BE2C (cell line): ENCODE results near the gene SLBP.

Experiments used
- DNase-seq: peaks from one replicate; pipeline ENCODE4 v3.0.0-alpha.2; 2020
- H3K27me3 ChIP-seq: fragments of 250-450 bp; sonication (Bioruptor Pico); 2 replicates; pipeline ENCODE4 v1.5.1; 2020; ENCODE audit warnings: mild to moderate bottlenecking
- H3K36me3 ChIP-seq: fragments of 250-450 bp; sonication (Bioruptor Pico); 2 replicates; pipeline ENCODE4 v1.5.1; 2020; ENCODE audit warnings: mild to moderate bottlenecking
- H3K4me1 ChIP-seq: fragments of 250-450 bp; sonication (Bioruptor Pico); 2 replicates; pipeline ENCODE4 v1.5.1; 2020
- H3K4me3 ChIP-seq: 2 replicates; pipeline ENCODE4 v1.5.1; 2011; ENCODE audit warnings: low read depth, low read length
- H3K9me3 ChIP-seq: fragments of 250-450 bp; sonication (Bioruptor Pico); 2 replicates; pipeline ENCODE4 v1.5.1; 2020
- TF ChIP-seq, protein P1 (sequence below): IDR thresholded peaks from 2 replicates; pipeline ENCODE4 v1.5.1; 2012; ENCODE audit warnings: mild to moderate bottlenecking, low read depth, low read length

The SLBP gene

DNA sequence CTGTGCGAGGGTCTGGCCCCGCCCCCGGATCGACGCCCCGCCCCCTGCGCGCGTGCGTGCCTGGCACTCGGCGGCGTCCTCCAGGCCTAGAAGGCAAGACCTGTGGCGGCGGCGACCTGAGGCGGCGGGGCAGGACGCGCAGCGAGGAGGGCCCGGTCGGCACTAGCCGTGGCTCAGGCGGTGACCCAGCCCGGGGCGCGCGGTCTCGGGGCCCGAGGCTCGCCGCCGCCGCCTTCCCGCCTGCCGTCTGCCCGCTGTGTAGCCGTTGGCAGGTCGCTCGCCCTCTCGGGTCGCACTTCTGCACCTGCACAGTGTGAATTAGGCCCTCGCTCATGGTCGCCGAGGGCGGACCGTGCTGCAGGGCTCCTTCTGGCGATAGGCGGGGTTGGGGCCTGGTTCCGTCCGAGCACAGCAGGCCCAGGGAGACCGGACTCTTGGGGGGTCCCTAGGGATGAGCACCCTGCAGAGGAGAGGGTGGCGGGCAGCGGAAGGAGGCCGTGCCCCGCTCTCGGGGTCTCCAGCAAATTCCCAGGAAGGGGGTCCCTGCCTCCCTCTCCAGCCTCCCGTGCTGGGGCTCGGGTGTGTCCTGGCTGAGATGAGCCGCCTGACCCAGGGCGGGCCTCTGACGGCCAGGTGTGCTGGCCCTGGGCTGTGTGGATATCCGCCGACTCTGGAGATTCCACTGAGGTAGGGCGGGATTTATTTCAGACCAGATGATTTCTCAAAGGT is 27.4 kb downstream of the SLBP start:
- no peaks in the 10 kb centered on the region for H3K9me3 ChIP-seq
- H3K4me1 ChIP-seq, result no peaks in the 10 kb centered on the region
- DNase-seq, result no peak
- H3K36me3 ChIP-seq, result no peaks in the 10 kb centered on the region; the same call in 1 of the 2 replicates
- no peak overlapping the region for H3K4me3 ChIP-seq
- TF ChIP-seq, protein P1, sequence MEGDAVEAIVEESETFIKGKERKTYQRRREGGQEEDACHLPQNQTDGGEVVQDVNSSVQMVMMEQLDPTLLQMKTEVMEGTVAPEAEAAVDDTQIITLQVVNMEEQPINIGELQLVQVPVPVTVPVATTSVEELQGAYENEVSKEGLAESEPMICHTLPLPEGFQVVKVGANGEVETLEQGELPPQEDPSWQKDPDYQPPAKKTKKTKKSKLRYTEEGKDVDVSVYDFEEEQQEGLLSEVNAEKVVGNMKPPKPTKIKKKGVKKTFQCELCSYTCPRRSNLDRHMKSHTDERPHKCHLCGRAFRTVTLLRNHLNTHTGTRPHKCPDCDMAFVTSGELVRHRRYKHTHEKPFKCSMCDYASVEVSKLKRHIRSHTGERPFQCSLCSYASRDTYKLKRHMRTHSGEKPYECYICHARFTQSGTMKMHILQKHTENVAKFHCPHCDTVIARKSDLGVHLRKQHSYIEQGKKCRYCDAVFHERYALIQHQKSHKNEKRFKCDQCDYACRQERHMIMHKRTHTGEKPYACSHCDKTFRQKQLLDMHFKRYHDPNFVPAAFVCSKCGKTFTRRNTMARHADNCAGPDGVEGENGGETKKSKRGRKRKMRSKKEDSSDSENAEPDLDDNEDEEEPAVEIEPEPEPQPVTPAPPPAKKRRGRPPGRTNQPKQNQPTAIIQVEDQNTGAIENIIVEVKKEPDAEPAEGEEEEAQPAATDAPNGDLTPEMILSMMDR, result no peak
- H3K27me3 ChIP-seq, result no peaks in the 10 kb centered on the region

DNA sequence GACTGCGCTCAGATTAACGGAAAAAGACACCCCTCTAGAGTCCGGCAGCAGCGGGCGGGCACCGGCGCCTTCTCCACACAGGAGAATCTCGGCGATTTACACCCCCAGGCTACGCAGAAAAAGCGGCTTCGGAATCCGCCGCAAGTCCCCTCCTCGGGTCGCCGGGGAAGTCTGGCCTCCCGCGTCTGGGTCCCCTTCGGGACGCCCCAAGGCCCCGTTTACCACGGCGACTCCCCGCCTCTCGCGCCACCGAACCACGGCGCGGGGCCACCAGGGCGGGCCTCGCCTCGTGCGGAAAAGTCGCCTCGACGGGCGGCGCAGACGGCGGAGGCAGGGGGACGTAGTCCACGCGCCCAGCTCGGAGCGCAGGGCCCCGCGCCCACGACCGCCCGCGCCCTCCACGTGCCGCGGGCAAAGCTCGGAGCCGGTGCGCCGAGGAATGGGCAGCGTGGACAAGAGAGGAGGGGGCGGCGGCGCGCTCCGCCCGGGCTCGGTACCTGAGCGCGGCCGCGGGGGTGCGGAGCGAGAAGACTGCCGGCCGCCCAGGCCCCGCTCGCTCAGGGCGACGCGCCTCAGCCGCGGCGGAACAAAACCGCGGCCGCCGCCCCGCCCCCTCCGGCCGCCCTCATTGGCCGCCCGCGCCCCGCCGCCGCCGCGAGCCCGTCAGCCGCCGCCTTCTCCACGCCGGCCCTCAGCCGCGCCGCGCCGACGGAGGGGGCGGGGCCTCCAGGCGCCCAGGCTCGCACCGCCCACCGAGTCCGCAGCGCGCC is 28.2 kb downstream of the SLBP start, which contains the start of gene FAM53A:
Gene FAM53A, minus strand, starts transcription at position 578 of the 770 bp plus-strand sequence. CDS start 15,572 bp downstream, outside the sequence.
- H3K27me3 ChIP-seq, result no peaks in the 10 kb centered on the region
- DNase-seq, result peak; percentile 93
- H3K4me1 ChIP-seq, result no peaks in the 10 kb centered on the region
- H3K4me3 ChIP-seq, result peak within 1 kb of the TSS; percentile 51
- H3K36me3 ChIP-seq, result no peaks in the 10 kb centered on the region
- no peaks in the 10 kb centered on the region for H3K9me3 ChIP-seq
- TF ChIP-seq, protein P1, result no peak

DNA sequence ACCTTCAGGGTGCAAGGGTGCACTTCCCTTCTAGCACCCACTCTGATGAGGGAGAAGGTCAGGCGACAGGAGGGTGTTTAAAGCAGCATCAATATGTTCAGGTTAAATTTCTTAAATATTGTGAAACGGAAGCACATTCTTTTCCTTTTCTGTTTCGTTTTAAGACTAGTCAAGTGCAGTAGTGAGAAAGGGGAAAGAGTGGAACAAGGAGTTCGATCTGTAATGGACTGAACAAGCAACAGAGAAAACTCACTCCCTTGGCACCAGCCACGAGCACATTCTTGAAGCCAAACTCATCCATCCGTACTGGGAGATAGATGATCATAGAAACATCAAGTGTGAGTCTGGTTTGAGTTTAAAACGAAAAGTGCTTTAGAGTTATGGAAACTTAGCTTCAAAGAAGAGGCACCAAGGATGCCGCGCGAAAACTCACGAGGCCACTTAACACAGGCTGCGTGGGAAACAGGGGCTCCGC is 28.8 kb downstream of the SLBP start:
- Histone ChIP-seq H3K4me3 (peak overlapping the region; percentile 51), H3K4me1 (no peaks in the 10 kb centered on the region), H3K9me3 (no peaks in the 10 kb centered on the region), H3K27me3 (no peaks in the 10 kb centered on the region), H3K36me3 (no peaks in the 10 kb centered on the region)
- TF ChIP-seq, protein P1, result no peak
- no peak for DNase-seq

DNA sequence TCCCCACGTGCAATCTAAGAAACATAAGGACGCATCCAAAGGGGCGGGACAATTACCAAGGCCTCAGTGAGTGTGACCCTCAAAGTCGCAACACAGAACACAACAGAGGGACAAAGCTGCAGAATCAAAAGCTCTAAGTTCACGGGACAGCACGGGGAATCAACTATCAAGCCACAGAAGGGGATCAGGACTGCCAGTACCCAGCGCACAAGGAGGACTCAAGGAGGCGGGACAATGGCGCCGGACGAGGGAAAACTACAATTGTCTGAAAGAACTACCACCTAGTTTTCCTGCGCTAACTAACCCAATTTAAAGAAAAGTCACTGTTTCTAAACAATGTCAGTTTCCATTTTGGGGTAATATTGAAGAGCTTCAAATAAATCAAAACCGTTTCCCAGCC is 29.3 kb downstream of the SLBP start:
- Histone ChIP-seq H3K9me3 (no peaks in the 10 kb centered on the region), H3K36me3 (no peaks in the 10 kb centered on the region), H3K27me3 (no peaks in the 10 kb centered on the region), H3K4me3 (no peak overlapping the region), H3K4me1 (no peaks in the 10 kb centered on the region)
- DNase-seq, result no peak
- TF ChIP-seq, protein P1, result no peak

DNA sequence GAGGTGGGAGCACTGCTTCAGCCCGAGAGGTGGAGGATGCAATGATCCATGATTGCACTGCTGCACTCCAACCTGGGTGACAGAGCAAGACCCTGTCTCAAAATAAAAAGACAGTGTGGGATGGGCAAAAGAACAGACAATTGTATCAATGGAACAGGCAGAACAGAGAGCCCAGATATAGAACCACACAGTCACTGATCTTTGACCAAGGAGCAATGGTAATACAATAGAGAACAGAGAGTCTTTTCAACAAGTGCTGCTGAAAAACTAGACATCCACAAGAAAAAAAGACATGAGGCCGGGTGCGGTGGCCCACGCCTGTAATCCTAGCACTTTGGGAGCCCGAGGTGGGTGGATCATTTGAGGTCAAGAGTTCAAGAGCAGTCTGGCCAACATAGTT is 33.9 kb downstream of the SLBP start:
- TF ChIP-seq, protein P1, result no peak
- Histone ChIP-seq H3K27me3 (no peaks in the 10 kb centered on the region), H3K4me3 (no peak overlapping the region), H3K9me3 (no peaks in the 10 kb centered on the region), H3K4me1 (peaks cover 6% of the 10 kb centered on the region), H3K36me3 (no peaks in the 10 kb centered on the region)
- DNase-seq, result no peak
